ENCODE measurements around the gene DOC2B.
"Not testable (repeated sequence)": the region's sequence is repeated elsewhere in the genome, so short reads cannot be mapped to it uniquely, and the experiment has no call there.

Gene DOC2B

DNA sequence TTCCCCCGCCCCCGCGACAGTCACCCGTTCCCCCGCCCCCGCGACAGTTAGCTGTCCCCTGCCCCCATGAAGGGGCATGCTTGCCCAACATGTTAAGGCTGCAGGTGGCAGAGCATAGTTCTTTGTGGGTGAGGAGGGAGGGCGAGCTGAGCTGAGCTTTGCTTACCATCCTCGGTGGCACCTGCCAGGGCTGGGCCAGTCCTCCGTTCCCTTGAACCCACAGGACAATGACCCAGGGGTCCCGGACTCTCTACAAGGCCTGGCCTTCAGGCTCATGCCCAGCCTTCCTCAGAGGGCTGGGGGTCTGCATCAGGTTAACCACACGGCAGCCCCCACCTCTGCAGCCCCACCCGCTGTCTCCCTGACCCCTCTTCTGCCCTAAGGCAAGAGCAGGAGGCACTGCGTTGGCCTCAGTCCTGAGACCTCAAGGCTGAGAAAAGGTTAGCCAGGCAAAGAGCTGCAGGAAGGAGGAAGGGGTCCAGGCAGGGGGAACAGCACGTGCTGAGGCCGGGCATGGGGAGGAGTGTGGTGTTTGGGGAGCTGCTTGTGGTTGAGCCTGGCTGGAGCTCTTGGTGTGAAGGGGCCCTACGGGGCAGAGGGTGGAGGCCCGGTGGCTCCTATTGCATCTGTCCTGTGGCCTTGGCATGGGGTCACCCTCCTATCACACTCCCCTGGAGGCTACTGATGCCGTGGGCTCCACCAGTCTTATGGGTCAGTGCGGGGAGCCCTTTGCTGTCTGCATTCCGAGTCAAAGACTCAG is 11.4 kb upstream of the DOC2B start:
- no peak for DNase-seq (ENCODE audit: low read depth in 2 of 2)

DNA sequence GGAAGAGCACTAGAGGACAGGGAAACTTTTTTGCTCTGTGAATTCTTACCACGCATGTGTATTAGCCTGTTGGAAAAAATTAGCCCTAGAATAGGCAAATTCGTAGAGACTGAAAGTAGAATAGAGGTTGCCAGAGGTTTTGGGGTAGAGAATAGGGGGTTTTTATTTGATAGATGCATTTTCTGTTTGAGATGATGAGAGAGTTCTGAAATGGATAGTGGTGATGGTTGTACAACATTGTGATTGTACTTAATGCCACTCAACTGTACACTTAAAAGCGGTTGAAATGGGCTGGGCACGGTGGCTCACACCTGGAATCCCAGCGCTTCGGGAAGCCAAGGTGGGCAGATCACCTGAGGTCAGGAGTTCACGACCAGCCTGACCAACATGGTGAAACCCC is 8.0 kb upstream of the DOC2B start:
- DNase-seq (ENCODE audit: low read depth in 2 of 2) = no peak

DNA sequence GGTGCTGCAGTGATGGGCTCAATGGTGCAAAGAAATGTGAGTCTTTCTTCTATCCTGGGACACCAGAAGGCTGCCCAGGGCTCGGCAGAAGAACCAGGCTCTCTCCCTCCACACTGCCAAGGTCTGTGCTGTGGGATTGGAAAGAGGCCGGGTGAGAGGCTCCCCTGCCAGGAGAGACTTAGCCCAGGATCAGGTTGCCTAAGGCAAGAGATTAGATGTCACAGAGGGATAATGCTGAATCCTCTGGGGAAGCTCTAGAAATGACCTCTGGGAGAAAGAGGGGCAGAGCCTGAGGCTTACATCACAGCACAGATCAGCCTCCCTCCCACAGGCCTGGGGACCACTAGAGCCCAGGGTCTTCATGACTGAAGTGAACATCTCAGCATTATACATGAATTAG is 5.7 kb upstream of the DOC2B start:
- no peak for DNase-seq (ENCODE audit: low read depth in 2 of 2)

DNA sequence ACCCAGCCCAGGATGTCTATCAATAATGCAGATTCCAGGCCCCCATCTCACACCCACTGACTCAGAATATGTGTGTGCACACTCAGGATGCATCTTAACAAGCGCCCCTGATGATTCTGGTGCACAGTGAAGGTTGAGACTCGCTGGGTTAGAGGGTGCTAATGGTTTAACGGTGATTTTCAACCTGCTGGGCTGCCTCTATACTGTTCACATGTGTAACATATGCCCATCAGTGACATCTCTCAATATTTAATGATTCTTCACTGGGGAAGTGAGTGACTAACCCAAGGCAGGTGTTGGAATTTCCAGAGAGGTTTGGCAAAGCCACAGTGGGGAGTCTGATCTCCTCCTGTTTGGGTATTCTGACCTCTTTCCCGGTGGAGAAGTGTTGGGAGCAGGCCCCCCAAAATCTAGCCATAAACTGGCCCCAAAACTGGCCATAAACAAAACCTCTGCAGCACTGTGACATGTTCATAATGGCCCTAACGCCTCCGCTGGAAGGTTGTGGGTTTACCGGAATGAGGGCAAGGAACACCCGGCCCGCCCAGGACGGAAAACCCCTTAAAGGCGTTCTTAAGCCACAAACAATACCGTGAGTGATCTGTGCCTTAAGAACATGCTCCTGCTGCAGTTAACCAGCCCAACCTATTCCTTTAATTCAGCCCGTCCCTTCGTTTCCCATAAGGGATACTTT is 4.1 kb upstream of the DOC2B start:
- DNase-seq (ENCODE audit: low read depth in 2 of 2) = no peak

DNA sequence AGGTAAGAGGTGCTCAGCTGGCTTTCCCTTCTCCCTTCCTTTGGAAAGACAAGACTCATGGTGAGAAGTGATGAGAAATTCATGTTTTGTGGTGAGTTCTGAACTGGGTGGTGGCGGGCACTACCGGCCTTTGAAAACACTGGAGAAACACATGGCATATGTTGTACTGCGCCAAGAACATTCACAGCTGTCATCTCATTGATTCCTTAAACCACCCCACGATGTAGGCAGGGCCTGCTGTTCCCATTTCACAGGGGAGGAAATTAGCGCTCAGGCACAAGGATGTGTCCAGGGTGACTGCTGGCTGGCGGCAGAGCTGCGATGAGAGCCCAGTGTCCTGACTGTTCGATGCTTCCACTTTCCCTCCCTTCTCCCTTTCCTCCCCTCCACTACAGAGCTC is 1.6 kb upstream of the DOC2B start:
- no peak for DNase-seq (ENCODE audit: low read depth in 2 of 2)

DNA sequence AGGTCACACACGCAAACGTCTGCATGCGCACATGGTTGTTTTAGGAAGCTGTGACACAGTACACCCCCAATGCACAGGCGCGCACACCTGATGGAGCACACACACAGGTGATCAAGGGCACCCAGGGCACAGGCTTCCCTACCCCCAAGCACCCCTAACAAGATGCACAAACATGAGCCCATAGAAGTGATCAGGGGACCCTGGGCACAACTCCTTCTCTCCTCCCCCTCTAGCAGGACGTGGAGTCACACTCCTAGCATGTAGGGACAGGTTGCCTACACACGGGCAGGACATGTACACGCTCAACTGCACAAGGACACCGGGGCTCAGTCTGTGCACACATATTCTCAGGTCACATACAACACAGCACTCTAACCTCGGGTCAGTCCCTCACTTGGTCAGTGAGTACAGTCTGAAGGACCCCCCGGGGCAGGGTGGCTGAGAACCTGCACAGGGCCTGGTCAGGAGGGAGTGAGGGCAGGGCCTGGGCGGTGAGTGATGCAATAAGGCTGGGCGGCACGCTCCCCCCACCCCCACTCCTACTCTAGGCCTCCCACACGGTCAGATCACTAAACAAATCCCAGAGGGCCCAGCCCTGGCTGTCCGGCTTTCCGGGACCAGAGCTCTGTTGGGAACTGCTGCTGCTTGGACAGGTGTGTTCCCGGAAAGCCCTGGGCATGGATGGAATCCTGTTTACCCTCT is 751 bp upstream of the DOC2B start:
- no peak for DNase-seq (ENCODE audit: low read depth in 2 of 2)

DNA sequence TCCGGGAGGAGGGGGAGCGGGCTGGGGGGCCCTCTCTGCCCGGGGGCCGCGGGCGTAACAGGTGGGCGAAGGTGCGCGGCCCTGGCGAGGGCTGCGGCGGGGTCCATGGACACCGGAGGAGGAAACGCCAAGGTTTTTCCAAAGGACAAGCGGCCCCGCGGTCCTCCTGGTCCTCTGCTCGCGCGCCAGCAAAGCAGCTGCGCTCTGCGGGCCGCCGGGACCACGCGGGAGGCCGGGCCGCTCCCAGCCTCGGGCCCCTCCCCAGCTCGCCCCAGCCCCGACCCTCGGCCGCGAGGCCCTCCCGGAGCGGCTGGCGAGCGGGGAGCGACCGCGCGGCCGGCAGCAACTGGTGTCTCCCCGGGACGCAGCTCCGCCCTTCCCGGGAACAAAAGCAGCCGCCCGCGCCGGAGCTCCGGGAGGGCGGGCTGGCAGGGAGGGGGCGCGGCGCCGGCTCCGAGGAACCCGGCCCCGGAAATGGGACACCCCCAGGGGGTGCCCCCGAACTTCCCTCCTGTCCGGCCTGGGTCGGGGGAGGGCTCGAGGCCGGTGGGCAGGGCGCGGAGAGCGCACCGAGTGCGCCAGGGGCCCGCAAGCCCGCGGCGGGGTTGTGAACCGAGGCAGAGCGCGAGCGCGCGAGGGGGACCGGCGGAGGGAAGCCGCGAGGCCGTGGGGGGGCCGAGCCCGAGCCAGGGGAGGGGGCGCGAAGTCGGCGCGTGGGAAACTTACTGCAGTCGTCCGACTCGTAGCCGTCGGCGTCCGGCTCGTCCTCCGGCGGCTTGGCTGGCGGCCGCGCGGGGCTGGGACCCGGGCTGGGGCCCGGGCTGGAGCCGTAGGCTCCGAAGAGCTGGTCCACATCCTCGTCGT is 837 bp downstream of the DOC2B start:
- DNase-seq (ENCODE audit: low read depth in 2 of 2) = no peak

DNA sequence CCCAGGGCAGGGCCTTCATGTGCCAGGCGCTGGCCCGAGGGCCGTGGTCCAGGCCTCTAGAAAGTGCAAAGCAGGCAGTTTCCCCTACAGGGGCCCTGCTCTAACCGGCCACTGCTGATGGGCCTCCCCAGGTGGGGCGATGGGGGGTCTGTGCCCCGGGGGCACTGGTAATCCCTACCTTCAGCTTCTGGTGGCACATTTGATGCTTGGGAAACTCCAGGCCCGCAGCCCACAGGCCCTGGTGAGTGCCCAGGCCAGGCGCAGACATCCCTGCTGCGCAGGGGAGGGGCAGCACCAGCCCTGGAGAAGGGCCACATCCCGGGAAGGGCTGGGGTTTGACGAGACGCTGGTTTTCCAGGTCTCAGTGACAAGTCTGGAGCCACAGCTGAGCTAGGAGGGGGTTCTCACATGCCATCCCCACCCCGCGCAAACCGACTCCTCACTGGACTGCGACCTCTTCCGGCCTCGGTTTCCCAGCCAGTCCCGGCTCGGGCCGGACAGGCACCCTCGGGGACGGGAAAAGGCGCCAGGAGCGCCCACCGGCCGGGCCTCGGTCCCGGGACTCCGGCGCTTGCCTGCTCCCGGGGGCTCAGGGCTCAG is 1.6 kb downstream of the DOC2B start:
- DNase-seq (ENCODE audit: low read depth in 2 of 2) = no peak

DNA sequence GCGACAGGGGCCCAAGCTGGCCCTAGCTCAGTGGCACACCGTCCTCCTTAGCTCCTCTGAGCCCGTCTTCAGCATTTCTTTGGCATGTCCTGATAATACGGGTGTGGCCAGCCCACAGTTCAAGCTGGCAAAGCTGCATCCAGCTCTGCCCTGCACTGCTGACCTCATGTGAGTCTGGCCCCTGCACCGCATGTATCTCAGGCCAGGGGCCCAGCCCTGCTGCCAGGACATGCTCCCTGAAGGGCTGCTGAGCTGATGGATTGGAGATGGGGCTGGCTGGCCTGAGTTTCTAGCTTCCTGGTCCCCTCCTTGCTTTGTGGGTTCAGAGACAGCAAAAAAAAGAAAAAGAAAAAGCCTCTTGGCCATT is 2.4 kb downstream of the DOC2B start:
- no peak for DNase-seq (ENCODE audit: low read depth in 2 of 2)

DNA sequence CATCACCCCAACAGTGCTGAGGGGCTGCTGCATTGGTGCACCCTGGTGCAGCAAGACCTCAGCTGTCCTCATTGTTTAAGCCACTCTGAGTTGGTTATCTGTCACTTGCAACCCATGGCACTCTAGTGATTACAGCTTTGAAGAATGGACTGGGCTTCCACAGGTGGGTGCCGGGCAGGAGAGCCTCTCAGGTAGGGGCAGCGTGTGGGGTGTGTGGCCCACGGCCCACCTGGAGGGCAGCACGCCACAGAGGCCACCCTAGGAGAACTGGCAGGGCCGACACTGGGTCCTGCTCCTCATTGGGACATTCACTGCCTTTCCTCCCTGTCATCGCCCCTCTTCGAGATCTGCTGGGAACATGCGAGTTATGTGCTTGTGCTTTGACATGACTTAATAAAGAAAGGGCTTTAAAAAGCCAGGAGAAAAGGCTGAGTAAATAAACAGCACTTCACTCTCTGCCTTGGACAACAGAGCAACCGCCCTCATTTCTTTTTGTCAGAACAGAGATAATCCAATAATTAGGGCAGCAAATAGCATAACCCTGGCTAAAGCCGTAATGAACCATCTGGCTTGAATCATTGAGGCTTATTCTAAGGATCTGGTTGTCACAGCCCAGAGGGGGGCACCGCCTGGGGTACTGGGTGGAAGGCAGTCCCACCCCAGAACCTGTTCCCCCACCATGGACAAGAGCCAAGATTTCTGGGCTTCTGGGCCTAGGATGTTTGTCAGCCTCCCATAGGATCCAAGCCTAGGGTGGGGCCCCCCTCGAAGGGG is 3.0 kb downstream of the DOC2B start:
- DNase-seq (ENCODE audit: low read depth in 2 of 2) = no peak

DNA sequence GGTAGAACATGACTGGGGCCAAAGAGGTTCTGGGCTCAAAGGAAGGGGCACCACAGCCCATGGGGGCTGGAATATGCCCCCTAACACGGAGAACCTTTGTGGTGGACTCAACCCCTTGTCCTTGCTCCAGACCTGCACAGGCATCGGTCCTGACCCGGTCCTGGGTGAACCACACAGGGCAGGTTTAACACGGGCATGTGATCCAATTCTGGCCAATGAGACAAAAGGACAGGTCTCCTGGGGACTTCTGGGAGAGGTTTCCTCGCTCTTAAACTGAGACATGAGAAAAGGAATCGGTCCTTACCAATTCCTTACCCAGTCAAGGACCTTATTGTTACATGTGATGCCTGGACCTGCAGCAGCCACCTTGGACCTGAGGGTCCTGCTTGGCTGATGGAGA is 3.7 kb downstream of the DOC2B start:
- DNase-seq (ENCODE audit: low read depth in 2 of 2) = no peak

DNA sequence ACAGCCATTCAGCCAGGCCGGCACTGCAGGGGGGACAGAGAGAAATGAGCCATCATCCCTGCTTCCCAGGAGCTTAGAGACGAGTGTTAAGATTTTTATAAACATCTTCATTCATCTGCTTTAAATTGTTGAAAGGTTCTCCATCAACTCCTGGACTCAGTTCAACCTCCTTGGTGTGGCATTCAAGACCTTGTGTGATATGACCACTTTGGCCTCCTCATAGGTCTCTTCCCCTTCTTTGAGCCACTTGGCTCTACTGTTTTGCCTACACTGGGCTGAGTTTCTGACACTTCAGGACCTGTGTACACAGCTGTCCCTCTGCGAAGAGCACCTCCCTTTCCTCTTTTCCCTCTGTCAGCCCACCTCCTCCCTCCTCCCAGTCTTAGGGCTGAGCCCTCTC is 4.3 kb downstream of the DOC2B start:
- no peak for DNase-seq (ENCODE audit: low read depth in 2 of 2)

DNA sequence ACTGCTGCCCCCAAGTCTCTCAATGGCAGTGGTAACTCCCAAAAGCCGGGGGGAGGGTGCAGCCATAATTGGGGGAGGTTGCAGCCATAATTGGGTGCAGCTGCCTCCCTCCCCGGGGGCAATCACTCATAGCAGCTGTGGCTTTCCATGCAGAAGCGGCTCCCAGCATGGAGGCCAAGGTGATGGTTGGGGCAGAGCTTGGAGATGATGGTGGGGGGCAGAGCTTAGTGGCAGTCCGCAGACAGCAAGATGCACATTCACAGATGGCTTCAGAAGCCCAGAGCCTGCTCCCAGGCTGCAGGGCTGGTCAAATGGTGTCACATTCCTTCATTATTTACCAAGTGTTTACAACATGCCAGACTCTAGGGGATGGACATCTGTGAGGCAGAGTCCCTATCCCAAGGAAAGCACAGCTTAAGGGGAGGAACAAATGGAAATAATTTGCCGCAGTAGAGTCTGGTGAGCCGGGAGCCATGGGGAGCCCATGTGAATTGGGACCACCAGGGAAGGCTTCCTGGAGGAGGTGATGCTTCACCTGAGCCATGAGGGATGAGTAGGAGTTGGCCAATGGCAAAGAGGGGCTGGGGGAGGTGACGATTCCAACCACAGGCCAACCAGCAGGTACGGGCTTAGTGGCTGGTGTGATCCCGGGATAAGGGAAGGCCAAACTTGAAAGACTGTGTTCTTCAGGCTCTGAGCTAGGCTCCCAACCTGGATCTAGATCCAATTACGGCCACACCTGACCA is 8.1 kb downstream of the DOC2B start:
- no peak for DNase-seq (ENCODE audit: low read depth in 2 of 2)

DNA sequence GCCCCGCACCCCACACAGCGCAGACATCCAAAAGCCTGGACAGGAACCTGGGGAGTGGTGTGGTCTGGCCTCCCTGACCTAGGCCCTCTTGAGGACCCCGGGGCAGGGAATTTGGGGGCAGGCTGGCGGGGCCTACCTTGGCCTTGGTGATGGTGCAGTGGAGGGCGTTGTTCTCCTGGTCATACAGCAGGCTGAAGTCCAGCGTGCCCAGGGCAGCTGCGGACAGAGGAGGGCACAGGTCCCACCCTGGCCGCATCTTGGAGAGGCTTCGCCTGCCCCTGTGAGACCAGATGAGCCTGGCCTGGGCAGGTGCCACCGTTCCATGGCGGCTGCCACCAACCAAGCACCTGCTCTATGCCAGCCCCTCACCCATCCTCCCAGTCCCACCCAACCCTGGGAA is 9.0 kb downstream of the DOC2B start:
- no peak for DNase-seq (ENCODE audit: low read depth in 2 of 2)

DNA sequence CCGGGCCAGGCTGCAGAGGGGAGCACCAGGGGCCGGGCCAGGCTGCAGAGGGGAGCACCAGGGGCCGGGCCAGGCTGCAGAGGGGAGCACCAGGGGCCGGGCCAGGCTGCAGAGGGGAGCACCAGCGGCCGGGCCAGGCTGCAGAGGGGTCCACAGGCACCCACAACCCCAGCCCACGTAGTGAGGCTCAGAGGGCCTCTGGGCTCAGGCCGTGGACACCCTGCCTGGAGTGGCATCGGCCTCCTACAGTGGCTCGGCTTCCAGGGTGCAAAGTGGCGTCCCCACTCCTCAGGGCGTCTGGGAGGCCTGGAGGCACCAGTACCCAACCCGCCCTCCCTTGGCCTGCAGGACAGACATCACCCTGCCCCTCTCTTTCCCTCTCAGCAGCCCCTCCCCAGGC is 9.6 kb downstream of the DOC2B start:
- DNase-seq (ENCODE audit: low read depth in 2 of 2) = no peak

DNA sequence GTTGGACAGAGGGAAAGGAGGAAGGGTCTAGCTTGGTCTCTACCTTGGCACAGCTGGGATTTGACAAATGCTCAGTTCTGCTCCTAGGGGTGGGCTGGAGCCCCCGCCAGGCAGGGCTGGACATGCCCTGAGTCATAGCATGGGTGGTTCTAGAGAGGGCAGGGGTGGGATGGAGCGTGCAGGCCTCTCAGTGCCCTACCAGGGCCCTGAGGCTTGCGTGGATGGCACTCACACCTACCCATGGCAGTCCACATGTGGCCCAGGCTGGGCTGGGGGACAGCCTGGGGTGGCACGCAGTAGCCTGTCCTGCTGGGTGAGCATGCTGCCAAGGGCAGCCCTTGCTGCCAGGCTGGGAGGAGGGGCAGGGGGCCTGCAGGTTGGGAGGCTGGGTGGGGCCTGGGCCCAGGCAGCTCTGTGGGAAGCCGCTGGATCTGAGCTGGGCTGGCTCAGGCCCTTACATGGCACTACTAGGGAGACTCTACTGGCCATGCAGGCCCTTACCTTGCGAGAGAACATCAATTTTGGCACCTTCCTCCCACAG is 11.2 kb downstream of the DOC2B start:
- DNase-seq (ENCODE audit: low read depth in 2 of 2) = no peak

DNA sequence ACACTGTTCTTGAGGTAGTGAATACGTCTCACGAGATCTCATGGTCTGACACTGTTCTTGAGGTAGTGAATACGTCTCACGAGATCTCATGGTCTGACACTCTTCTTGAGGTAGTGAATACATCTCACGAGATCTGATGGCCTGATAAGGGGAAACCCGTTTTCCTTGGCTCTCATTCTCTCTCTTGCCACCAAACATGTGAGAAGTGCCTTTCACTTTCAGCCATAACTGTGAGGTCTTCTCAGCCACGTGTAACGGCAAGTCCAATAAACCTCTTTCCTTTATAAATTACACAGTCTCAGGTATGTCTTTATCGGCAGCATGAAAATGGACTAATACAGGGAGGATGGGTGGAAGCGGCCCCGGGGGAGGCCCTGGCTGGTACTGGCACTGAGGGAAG is 12.8 kb downstream of the DOC2B start:
- not testable (repeated sequence) for DNase-seq (ENCODE audit: low read depth in 2 of 2)

DNA sequence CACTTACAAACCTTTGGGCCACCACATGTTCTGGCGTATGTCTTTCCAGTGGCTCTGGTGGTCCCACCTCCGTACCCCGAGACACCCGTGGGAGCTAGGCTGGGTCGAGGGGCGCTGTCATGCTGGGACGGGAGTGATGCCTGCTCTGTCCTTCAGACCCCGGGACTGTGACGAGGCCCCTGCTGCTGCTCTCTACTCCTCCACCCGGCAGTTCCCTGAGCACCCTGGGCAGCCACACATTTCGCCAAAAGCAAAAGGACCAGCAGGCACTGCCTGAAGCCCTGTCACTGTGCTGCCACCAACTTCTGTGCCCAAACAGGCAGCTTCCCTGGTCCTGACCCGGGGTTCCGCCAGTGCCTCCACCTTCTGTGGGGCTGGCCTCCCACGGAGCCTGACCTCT is 15.5 kb downstream of the DOC2B start:
- DNase-seq (ENCODE audit: low read depth in 2 of 2) = no peak

DNA sequence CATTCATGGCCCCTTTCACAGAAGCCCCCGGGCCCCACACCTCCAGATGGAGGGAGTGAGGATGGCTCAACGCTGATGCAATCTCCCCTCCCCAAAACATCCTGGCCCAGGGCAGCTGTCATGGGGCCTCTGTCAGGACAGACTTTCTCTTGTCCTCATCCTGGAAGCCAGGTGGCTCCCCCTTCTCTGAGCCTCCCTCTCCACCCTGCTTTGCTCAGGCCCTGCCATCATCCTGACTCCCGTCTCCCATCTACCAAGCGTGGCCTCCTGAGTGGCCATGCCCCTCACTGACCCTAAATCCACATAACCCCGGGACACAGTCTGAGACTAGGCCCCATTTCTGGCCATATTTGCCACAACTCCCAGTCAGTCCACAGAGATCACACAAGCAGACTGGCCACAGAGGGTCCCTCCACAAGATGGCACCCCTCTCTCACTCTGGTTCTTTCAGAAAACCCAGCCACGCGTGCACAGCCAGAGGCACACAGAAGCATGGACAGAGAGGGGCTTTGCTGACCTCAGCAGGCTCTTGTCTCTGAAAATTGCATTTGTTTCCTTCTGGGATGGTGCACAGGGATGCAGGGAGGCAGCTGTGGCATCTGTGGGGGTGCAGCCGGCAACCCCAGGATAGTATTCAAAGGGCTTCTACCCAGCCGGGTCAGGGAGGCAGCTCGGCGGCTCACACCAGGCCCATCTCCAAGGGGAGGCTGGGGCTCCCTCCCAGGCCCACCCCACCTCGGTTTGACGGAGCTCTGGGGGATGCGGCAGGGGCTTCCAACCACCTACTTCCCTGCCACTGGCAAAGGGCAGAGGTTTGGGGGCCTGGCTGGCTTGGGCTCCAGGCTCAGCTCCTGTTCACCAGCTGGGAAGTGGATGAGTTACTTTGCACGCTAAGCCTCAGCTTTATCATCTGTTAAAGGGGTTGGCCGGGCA is 16.9 kb downstream of the DOC2B start:
- DNase-seq (ENCODE audit: low read depth in 2 of 2) = no peak

Measured in fibroblast of skin of left biceps (primary cell).